HG02623 (cell line): Measurements from ENCODE around the gene MAP2K5.
A peak's percentile ranks its signal among the peaks of the same experiment; 100 is the strongest.

Experiments
- ATAC-seq: cut with Tn5 transposase; IDR thresholded peaks from one replicate; pipeline ENCODE4 v1.9.1; 2021; ENCODE audit warnings: moderate library complexity; ENCODE audit not compliant: unreplicated experiment

MAP2K5 gene

DNA sequence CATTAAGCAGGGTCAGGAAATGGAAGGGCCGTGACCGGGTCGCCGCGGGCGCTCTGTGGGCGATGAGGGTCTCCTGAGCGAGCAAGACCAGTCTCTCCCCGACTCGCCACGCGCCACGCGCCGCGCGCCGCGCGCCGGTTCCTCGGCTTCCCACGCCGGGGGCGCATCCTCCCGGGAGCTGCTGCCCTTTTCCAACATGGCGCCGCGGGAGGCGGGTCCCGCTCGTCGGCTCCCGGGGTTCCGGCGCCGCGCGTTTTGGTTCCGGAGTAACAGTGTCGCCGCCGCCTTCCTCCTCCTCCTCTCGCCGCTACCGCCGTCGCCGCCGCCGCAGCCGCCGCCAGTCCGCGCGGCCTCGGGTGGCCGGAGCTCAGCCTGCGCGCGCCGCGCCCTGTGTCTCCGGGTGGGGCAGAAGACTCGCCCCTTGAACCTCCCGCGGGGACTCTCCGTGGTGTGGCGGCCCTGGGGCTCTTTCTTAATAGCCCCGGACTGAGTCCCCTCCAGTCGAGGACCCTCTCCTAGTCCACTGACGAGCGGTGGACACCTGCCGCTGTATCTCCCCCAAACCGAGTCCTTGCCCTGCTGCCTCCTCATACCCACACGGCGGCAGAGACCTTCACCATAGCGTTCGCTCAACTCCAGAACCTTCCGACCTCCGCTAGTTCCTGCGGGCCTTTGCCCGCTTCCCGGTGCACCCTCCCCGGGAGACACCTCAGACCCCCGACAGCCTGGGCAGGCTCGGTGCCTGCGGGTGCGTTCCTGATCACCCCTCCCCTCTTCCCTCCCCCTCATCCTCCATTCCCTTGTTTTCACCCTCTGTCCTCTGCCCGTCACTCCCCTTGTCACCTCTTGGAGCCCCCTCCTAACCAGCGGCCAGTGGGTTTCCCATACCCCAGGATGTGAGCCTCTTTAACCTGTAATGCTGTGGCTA, at the start of gene MAP2K5:
Gene MAP2K5 (plus strand): TSS at position 284 of the 928 bp plus-strand sequence. CDS start 633 bp downstream, at position 917.
- peak; percentile 46 for ATAC-seq

DNA sequence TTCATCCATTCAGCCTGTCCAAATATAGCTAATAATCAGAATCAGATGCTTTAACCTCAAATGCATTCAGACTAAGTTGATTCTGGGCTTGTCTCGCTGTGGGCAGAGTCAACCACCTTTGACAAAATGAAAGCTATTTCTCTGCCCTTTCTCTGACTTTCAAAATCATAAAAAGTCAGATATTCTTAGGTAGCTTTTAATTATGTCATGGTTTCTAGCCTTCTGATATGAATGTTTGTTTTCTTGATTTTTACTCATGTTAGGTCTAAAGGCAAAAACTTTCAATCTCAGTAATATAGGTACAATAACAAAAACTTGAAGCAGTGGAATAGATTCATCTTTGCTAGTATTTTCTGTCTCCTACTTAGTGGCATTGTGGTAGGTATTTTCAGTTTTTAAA, 46.9 kb upstream of the MAP2K5 start:
- ATAC-seq, result no peak

DNA sequence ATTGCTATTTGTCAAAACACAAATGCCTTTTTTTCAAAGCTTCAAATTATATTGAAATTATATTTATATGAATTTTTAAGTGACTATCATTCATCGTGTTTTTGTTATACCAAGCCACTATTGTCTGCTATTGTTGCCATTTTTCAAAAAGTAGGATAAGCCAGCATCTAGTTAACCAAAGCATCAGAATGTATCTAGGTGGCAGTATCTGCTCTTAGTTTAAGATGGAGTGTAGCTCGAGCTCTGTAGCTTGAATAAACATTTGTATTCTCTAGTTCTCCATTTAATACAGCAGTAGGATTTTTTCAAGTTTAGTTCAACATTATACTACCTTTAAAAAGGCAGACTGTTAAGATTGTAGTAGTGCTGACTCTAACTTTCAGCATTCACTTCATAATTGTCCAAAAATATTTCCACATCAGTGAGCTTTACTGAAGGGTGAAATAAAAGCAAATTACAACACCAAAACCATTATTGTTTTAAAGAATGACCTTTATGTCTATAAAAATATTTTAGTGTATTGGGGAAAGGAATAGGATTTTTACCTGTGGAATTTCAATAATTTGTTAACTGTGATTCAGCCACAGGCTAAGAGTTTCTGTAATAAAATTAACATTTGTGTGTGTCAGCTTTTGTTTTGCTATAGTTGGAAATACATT, 41.2 kb upstream of the MAP2K5 start:
- no peak for ATAC-seq

DNA sequence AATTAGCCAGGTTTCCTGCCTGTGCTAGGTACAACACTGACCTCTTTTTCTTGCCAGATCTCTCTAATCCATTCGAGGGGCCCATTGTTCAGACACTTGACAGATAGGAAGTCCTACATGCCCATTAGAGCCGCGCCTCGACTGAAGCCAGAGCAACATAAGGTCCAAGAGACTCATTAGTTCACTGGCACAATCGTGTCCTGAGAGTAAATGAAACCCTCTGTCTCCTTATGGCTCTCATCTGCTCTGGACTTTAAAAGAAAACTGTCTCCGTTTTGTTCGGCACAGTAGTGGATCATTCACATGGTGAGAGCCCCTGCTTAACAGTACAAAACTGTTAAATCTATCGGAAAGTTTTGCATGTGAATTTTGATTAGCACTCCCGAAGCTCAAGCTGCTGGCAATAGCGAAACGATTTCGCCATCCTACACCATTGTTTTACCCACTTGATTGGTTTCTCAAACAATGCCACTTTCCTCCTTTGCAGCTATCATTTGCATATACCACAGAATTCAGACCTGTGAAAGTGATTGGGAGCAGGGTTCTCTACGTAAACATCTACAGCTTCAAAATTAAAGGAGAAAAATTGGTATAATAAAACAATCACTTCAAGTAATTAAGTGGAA, 40.6 kb upstream of the MAP2K5 start:
- ATAC-seq, result no peak

DNA sequence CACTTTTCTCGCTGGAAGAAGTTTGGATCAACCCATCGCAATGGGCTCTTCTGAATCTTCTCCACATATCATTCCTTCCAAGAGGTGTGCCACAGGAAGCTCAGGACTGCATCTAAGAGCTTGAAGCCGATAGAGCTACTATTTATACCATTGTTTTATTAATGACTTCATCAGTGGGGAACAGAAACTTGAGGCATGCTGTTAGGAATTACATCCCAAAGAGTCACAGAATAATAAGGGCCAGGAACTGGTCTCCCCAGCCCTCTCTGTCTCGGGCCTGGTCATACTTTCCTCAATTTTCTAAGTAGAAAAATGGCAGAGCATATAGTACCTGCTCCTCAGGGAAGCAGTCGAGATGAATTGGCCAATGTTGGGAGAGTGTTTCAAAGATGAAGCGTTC, 38.4 kb upstream of the MAP2K5 start:
- ATAC-seq, result no peak

DNA sequence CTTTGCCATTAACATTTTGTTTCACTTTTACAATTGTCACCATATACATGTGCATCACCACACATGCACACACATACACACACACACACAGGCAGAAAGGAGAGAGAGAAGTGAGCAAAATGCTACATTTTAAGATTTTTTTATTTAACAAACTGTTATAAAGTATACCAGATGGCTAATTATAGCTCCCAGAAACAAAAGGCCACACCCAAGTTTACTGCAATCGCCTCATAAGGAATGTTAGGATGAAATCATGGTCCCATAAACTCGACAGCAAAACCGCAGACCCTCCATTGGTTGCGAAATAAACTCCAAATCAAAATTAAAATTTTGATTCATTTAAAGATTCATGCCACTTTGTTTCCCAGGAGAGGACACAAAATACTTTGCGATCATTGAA, 37.7 kb upstream of the MAP2K5 start:
- no peak for ATAC-seq

DNA sequence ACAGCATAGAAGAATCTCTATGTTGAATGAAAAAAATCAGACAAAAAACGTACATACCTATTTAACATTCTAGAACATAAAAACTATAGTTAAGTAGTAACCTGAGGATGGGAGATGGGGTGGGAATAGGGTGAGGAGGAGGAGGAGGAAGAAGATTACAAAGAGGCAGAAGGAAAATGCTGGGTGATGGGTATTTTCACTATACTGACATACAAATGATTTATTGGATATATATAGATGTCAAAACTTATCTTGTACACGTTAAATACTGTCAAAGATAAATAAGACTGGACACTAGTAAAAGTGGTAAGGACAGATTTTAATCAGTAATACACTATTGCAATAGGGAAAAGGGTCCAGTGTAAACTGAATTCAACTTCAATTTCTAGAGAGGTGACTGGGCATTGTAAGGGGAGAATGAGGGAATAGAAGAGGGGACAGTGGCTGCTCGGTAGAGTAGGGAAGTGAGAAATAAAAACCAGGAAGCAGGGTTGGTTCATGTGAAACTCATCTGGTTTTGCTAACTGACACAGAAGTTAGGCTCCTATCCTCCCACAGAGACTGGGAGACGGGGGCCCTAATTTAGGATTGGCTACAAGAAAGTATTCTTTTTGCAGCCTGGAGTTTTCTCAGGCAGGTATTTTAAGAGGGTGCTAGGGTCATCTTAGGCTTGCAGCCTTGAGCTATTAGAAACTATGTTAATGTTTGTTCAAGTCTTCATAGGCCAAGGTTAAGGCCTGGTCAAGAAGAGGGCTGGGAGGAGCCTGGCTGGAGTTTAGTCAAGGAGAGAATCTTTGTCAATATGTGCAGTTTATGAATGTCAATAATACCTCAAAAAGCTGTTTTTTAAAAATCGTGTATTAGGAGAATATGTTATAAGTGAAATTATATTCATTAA, 36.6 kb upstream of the MAP2K5 start:
- no peak for ATAC-seq

DNA sequence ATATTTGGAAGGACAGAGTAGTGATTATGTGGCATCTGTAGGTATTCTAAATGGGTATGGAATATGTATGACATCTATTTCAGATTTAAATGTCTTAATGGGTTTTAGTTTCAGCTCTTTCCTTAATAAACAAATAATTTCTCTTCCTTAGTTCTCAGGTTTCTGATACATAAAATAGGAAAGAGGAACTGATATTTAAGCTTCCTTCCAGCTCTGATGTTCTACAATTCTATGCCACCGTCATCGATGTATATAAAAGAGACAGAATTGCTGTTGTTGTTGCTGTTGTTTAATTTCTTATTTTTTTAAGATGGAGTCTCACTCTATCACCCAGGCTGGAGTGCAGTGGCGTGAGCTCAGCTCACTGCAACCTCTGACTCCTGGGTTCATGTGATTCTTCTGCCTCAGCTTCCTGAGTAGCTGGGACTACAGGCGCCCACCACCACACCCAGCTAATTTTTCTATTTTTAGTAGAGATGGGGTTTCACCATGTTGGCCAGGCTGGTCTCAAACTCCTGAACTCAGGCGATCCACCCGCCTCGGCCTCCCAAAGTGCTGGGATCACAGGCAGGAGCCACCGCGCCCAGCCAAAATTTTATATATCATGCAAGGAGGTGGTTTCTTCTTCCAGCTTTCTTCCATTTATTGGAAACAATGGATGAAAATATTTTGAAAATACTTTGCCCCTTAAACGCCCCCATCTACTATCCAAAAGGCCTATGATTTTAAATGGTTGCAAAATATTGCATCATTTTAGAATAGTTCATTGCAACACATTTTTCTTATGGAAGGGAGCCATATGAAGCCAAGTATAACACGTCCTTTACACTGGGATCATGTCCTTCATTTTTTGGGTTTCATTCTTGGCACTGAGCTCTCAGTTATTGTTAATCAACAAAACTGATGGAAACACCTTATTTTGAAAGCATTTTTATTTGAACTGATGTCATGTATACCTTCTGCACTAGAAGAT, 35.4 kb upstream of the MAP2K5 start:
- ATAC-seq, result no peak

DNA sequence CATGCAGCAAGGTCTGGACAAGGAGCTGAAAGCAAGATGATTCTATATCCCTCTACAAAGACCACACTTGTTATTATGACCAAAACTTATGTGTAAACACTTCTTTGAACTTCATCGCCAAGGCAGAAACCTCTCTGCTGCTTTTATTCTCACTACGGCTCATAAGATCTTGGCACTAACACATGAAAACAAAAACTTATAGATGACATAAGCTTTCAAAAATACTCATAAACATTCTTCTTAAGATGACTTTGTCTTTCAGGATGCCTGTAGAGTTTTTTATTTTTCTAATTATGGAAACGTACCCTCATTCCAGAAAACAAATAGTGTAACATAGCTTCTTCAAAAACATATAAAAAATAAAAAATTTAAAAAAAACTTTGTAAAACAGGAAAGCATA, 34.1 kb upstream of the MAP2K5 start:
- no peak for ATAC-seq

DNA sequence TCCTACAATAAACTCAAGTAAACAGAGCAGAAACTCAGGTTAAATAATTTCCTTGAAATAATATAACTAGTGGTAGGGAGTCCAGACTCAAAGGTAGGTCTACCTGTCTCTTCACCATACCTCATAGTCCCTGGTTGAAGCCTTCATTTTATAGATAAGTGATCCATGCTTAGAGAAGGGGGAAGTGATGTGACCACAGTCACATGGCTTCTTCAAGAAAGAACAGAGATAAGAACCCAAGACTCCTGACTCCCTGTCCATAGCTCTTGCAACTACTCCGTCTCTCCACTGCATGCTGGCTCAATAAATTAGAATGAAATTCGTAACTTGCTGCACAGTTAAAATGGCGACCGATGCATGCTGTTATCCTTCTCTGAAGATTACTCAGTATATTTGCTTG, 32.6 kb upstream of the MAP2K5 start:
- ATAC-seq, result no peak

DNA sequence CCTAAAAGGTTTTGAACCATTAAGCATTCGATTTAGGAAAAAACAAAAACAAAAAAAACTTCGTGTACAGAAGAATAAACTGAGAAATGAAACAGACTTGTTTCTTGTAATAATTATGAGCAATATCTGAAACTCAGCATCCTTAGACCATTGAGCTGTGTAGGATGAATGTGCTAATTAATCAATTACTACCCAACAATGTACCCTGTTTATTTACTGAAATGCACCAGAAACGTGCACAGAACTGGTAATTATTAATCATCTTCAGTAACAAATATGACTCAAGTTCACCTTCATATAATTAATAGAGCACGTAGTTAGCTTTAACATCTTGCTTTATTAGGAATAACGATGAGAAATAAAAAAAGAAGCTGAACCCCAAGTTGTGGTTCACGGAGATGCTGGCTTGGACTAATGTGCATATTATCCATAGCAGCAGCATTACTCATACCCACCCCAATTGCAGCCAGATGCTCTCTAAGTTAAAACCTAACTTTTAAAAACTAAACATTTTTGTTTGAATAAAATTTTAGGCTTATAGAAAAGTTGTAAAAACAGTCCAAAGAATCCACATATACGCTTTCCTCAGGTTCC, 31.8 kb upstream of the MAP2K5 start:
- no peak for ATAC-seq

DNA sequence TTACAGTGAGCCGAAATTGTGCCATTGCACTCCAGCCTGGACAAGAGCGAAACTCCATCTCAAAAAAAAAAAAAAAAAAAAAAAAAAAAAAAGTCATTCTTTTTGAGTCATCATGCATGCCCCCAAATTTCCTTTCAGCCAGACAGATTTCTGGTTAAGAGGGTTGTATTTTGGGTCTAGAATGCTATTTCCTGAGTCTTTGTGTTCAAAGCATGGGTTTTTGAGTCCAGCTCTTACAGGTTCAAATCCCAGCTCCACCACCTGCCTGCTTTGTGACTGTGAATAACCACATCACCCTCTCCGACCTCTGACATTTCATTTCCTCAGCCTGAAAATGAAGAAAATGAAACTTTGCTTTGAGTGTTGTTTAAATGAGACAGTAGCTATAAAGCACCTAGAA, 30.9 kb upstream of the MAP2K5 start:
- no peak for ATAC-seq

DNA sequence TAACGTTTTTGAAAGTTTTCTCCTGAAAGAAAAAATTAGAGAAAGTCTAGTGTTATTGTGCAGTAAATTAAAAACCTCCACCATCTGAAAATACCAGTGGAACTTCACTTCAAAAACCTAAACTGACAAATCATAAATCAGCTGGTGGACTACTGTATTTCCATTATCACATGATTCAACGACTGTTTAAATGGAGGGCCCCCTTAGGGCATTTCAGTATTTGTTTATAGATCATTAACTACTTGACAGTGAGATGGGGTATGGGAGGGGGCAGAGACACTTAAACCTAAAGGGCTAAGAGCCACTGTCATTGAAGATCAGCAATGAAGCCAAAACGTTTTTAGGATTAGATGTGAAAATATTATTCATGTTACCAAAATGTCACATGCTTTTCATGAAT, 30.4 kb upstream of the MAP2K5 start:
- ATAC-seq, result no peak

DNA sequence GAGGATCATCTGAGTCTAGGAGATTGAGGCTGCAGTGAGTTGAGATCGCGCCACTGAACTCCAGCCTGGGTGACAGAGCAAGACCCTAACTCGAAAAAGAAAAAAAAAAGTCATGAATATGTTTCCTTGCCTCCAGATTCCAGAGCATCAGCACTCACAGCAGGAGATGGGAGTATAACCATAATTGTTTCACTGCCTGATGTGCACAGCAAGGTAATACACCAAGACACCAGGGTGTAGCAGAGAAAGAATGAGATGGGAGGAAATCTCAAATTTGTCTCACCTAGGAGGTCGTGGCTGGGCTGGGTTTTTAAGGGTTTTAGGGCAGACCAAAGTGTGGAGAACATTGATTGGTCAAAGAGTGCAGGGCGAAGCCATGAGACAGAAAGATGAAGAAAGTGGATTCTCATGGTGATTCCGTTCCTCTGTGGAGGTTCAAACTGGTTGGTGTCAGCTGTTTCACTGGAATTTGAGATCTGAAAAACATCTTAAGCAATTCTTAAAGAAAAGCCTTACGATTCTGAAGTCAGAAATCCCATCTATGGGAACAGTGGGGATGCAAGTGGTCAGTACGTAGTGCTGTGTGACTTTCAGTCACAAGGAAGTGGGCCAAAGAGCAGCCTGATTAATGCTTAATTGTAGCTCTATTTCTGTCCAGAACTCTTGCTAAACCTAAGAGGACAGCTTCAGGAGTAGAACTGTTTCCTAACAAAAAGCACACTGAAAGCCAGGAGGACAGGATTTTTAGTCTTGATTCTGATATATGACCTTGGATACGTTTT, 29.4 kb upstream of the MAP2K5 start:
- no peak for ATAC-seq

DNA sequence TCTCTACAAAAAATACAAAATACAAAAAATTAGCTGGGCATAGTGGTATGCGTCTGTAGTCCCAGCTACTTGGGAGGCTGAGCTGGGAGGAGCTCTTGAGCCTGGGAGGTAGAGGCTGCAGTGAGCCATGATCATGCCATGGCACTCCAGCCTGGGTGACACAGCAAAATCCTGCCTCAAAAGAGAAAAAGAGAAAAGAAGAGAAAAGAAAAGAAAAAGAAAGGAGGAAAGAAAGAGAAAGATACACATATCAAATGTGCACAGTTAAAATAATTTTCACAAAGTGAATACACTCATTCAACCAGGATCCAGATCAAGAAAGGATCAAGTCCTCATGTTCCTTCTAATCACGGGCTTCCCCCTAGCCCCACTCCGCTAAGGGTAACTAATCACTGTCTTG, 27.4 kb upstream of the MAP2K5 start:
- no peak for ATAC-seq

DNA sequence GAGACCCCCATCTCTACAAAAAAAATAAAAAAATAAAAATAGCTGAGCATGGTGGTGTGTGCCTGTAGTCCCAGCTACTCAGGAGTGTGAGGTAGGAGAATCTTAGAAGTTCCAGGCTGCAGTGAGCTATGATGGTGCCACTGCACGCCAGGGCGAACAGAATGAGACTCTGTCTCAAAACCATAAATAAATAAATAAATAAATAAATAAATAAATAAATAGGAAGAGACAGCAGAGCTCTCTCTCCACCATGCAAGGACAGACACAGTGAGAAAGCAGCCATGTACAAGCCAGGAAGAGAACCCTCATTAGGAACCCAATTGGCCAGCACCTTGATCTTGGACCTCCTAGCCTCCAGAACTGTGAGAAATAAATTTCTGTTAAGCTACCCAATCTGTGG, 26.9 kb upstream of the MAP2K5 start:
- no peak for ATAC-seq

DNA sequence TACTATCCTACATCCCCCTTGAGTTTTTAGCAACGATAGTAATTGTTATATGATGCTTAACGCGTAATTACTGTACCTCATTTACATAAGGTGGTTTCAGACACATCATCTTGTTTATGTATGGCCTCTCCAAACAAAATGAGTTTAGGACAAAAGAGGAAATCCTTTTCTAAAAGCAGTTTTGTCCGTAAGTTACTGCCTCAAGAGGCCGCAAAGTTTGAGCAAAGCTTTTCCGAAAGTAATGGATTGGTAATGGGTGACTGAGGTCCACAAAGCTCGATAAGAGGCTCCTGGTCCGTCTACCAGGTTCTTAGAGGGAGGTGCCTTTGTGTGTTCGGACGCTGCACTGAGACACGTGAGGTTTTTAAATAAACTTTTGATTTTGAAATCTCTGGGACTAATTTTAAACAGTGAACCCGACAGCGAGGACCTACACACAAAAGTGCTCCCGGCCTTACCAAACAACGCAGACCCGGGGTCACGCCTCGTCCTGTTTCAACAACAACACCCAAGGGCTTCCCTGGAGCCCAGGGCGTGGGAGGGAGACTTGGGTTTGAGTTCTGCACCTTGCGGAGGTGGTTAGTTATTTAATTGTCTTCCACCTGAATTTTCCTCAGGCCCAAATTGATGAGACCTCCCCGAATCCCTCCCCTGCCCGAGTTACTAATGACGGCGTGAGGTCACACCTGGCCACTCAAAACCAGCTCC, 22.0 kb upstream of the MAP2K5 start:
- ATAC-seq, result no peak
